ENCODE measurements around the gene DCK.

- TF ChIP-seq CTCF (IDR thresholded peaks at IDR 0.05; ENCODE audit: low read length): no peak
- TF ChIP-seq EZH2phosphoT487 (IDR thresholded peaks at IDR 0.05; ENCODE audit: low read length): no peak
These were observed 46.5 kb upstream of the DCK start for GRCh38 chr4:70946939-70947338.

Measured in MM.1S (cell line).